NCI-H2107 treated with DMSO at 0.1 percent for 48 hours (cell line): ENCODE results near the gene TRAPPC5.
A peak's percentile ranks its signal among the peaks of the same experiment; 100 is the strongest.

ENCODE experiments used
- DNase-seq: peaks from one replicate; lab custom pipeline; 2025; ENCODE audit not compliant: unreplicated experiment; lab: John Stamatoyannopoulos, UW

Gene TRAPPC5

GRCh38 chr19:7645656-7646425 is 34.8 kb upstream of the TRAPPC5 start:
- no peak for DNase-seq

GRCh38 chr19:7646426-7646700 is 34.3 kb upstream of the TRAPPC5 start:
- DNase-seq, result no peak

GRCh38 chr19:7647156-7647555 is 33.5 kb upstream of the TRAPPC5 start:
- DNase-seq, result no peak

GRCh38 chr19:7648265-7649014 is 32.2 kb upstream of the TRAPPC5 start:
- DNase-seq, result no peak

GRCh38 chr19:7650148-7650547 is 30.5 kb upstream of the TRAPPC5 start:
- no peak for DNase-seq

- peak; percentile 41 for DNase-seq
Observed at GRCh38 chr19:7652061-7652641, 28.5 kb upstream of the TRAPPC5 start.

GRCh38 chr19:7654401-7654800 is 26.2 kb upstream of the TRAPPC5 start:
- DNase-seq, result no peak

- no peak for DNase-seq
Observed at GRCh38 chr19:7655581-7655980, 25.1 kb upstream of the TRAPPC5 start.

GRCh38 chr19:7657131-7657751 is 23.4 kb upstream of the TRAPPC5 start:
- DNase-seq, result no peak

GRCh38 chr19:7658219-7658686 is 22.4 kb upstream of the TRAPPC5 start:
- no peak for DNase-seq

- DNase-seq, result no peak
Observed at GRCh38 chr19:7661744-7662538, 18.7 kb upstream of the TRAPPC5 start.

- no peak for DNase-seq
Observed at GRCh38 chr19:7662657-7663056, 18.0 kb upstream of the TRAPPC5 start.

GRCh38 chr19:7663706-7664105 is 16.9 kb upstream of the TRAPPC5 start:
- DNase-seq, result no peak

GRCh38 chr19:7665076-7665475 is 15.6 kb upstream of the TRAPPC5 start:
- DNase-seq, result no peak

- no peak for DNase-seq
Observed at GRCh38 chr19:7668842-7669241, 11.8 kb upstream of the TRAPPC5 start, which contains the start of gene RETN. Gene RETN, plus strand, starts transcription at chr19:7669049. Its CDS starts 278 bp downstream, at chr19:7669327.

- DNase-seq, result no peak
Observed at GRCh38 chr19:7669641-7670040, 11.0 kb upstream of the TRAPPC5 start.

GRCh38 chr19:7670150-7670783 is 10.4 kb upstream of the TRAPPC5 start:
- DNase-seq, result no peak

- DNase-seq, result no peak
Observed at GRCh38 chr19:7670790-7671189, 9.8 kb upstream of the TRAPPC5 start.

- no peak for DNase-seq
Observed at GRCh38 chr19:7672522-7672921, 8.1 kb upstream of the TRAPPC5 start.
